Ureter (tissue), 1 donor: Measurements from ENCODE around the gene BBS4. TPM values are rescaled to one million over a fixed set of nuclear protein-coding genes. Genes with fewer than 3 reads are reported as not detected.

Experiments
- total RNA-seq: library from RNA; stranded (reverse); gene quantifications from one replicate; pipeline ENCODE4 v1.2.4, GENCODE V29; 2023
- donor health status: DM: yes; HTN: yes; CAD: no.

Gene BBS4
- total RNA-seq, 1 donor from 2014 or later, result 21.7 TPM

Other genes starting within 250 kb of the BBS4 start
- gene ARIH1, start 211.9 kb upstream of the BBS4 start, total RNA-seq, result 163 TPM
- gene GOLGA6B, start 31.5 kb upstream of the BBS4 start, total RNA-seq, result 0.36 TPM
- gene HIGD2B, start within 50 bp of the BBS4 start, total RNA-seq, result not detected
- gene ADPGK, start 97.6 kb downstream of the BBS4 start, total RNA-seq, result 58.0 TPM